ENCODE data around the gene TRABD.
"Not testable (repeated sequence)": the region's sequence is repeated elsewhere in the genome, so short reads cannot be mapped to it uniquely, and the experiment has no call there.

The TRABD gene

DNA sequence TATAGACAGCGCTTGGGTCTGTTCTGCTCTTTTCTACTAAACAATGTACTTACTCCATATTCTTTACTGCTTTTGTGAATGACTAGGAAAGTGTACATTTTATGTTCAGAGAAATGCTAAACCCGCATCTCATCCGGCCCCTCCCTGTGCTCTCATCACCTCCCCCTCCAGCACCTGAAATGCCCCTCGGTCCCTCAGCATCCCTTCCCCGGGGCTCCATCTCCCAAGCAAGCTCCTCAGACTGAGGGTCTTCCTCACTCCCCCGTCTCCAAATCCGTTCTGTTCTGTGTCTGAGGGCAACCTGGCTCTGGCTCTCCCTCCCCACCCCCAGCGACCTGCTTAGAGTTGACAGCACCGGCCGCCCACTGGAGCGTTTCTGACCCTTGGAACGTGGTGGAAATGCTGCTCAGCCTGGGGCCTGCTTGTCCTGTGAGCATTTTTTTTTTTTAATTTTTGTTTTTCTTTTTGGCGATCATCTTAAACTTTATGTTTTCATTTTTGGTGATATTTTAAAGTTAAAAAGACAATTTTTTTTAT is 16.5 kb downstream of the TRABD start:
- DNase-seq (ENCODE audit: low spot score) = no peak

DNA sequence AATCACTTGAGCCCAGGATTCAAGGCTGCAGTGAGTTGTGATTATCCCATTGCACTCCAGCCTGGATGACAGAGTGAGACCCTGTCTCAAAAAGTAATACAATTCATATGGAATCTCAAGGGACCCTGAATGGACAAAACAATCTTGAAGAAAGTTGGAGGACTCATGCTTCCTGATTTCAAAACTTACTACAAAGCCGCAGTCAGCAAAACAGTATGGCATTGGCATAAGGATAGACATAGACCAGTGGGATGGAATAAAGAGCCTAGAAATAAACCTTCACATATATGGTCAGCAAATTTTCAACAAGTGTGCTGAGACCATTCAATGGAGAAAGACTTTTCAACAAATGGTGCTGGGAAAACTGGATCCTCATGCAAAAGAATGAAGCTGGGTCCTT is 17.6 kb downstream of the TRABD start:
- DNase-seq (ENCODE audit: low spot score) = no peak

GRCh38 chr22:50204571-50204970 is 18.9 kb downstream of the TRABD start:
- no peak for DNase-seq (ENCODE audit: low spot score)

GRCh38 chr22:50204998-50205397 is 19.3 kb downstream of the TRABD start:
- not testable (repeated sequence) for DNase-seq (ENCODE audit: low spot score)

- no peak for DNase-seq (ENCODE audit: low spot score)
Observed at GRCh38 chr22:50205781-50206569, 20.3 kb downstream of the TRABD start.

GRCh38 chr22:50206599-50206998 is 20.9 kb downstream of the TRABD start:
- DNase-seq (ENCODE audit: low spot score) = peak; percentile 86

DNA sequence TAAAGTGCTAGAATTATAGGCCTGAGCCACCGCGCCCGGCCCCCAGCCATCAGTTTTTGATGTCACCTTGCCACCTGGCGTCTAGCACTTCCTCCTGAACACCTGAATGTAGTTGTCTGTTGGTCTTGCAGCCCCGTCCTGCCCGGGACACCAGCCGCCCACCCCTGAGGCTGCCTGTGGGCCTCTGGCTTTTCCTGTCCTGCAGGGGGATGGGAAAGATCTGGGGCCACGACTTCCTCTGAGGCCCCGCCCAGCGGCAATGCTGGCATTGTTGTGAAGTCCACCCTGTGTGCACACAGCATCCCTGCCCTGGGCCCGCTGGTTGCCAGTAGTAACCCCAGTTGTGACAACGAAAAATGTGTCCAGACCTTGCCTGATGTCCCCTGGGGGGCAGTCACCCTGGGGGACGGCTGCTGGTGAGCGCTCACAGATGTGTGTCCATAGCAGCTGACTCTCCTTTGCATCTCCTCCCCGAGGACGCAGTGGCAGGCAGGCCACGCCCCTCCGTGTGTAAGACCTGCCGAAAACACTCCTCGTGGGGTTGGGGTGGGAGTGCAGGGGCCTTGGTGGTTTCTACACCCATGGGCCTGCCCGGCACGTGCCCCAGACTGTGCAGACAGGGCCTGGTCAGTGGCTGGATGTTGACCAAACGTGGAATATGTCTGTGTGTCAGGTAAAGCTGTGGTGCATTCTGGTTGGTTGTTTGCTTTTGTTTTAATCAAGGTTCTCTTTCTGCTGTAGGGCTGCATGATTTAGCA is 21.8 kb downstream of the TRABD start:
- no peak for DNase-seq (ENCODE audit: low spot score)

DNA sequence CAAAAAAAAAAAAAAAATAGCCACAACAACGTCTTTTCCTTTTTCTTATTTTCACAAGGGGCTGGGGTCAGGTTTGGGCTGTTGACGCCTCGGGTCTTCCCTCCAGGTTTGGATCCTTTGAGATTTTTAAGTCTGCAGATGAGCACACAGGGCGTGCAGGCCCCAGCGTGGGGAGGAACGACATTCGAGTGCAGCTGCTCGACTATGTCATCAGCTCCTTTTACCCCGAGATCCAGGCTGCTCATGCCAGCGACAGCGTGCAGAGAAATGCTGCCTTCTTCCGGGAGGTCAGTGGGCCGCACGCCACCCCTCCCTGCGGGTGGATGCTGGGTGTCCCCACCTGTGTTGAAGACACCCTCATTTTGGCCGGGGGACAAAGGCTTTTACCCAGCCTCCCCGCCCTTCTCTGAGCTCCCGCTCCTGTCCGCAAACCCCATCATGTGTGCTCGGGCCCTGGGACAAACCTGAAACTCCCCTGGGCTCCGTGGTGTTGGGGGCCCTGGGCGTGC is 22.8 kb downstream of the TRABD start:
- no peak for DNase-seq (ENCODE audit: low spot score)

GRCh38 chr22:50208939-50209892 is 23.5 kb downstream of the TRABD start:
- DNase-seq (ENCODE audit: low spot score) = no peak

DNA sequence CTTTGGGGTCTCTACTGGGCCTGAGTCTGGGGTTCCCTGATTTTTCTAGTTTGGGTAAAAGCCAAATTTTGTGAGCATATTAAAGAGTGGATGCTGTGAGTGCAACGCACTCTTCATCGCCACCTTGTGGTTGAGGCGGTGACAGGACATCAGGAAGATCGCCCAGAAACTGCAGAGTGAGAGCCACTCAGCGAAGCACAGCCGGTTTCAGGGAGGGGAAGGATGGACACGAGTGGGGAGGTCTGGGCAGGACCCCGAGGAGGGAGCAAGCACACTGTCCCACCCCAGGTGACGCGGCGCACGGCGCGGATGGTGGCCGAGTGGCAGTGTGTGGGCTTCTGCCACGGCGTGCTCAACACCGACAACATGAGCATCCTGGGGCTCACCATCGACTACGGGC is 24.2 kb downstream of the TRABD start:
- DNase-seq (ENCODE audit: low spot score) = peak; percentile 90

DNA sequence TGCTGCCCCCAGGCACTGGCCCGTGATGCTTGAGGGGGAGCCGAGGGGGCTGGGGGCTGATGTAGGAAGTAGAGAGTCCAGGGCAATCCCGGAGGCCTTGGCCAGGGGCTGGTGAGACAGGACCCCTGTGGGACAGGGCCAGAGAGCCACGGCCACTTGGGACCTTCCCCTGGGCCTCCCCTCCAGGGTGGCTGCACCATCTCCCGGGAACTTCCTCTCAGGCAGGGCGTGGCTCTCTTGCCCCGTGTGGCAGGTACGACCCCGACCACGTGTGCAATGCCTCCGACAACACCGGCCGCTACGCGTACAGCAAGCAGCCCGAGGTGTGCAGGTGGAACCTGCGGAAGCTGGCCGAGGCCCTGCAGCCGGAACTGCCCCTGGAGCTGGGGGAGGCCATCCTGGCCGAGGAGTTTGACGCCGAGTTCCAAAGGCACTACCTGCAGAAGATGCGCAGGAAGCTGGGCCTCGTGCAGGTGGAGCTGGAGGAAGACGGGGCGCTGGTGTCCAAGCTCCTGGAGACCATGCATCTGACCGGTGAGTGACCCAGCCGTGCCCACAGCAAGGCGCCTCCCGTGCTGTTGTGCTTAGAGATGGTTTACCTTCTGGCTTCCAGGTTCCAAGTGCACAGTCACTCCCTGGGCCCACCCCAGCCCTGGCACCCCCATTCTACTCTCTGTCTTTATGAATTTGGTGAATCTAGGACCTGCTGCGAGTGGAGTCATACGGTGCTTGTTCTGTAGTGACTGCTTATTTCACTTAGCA is 24.8 kb downstream of the TRABD start:
- no peak for DNase-seq (ENCODE audit: low spot score)

GRCh38 chr22:50211147-50211546 is 25.4 kb downstream of the TRABD start:
- no peak for DNase-seq (ENCODE audit: low spot score)

DNA sequence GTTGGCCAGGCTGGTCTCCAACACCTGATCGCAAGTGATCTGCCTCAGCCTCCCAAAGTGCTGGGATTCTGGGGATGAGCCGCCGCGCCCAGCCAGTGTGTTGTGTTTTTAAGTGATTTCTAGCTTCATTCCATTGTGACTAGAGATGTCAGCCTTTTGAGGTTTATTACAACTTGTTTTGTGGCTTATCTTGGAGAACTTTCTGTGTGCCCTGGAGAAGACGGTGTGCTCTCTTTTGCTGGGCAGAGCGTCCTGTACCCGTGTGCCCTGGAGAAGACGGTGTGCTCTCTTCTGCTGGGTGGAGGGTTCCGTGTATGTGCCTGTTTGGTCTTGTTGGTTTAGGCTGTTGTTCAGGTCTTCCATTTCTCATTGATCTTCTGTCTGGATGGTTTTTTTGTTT is 27.6 kb downstream of the TRABD start:
- DNase-seq (ENCODE audit: low spot score) = no peak

- no peak for DNase-seq (ENCODE audit: low spot score)
Observed at GRCh38 chr22:50215297-50216054, 29.8 kb downstream of the TRABD start.

DNA sequence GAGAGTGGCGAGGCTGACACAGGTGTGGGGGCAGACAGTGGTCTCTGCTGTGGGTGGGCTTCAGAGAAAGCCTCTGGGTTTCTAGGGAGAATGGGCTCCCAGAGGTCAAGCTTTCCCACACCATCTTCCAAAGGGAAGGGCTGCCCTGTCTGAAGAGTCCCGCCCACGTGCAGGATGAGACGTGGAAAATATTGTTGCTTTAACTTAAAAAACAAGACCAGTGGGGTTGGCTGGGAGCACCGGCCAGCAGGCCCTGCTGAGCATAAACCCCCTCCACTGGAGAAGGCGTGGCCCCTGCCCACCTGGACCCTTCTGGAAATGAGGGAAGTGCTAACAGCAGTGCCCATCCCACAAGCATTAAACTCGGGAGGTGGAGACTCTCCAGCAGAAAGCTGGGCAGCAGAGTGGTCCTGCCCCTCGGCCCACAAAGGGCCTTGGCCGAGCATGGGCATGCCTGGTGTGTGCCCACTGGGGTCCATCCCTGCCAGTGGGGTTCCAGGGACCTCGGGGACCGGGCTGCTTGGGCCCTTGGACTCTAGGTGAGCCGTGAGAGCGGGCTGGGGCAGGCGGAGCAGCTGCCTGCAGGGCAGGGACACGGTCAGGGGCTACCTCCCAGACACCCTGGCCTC is 30.5 kb downstream of the TRABD start:
- DNase-seq (ENCODE audit: low spot score) = no peak

GRCh38 chr22:50216684-50217520 is 31.2 kb downstream of the TRABD start:
- no peak for DNase-seq (ENCODE audit: low spot score)

- DNase-seq (ENCODE audit: low spot score) = no peak
Observed at GRCh38 chr22:50217543-50218152, 31.9 kb downstream of the TRABD start.

Measured in AG08396 (cell line).